GM10266 (cell line): ENCODE data around the gene OR6B3.
A peak's percentile ranks its signal among the peaks of the same experiment; 100 is the strongest.

Experiments
- DNase-seq: peaks from one replicate; pipeline ENCODE4 v3.0.0; 2012; ENCODE audit errors: extremely low spot score
- CTCF ChIP-seq: IDR thresholded peaks from 2 replicates; pipeline ENCODE4 v1.5.1; 2012; ENCODE audit warnings: mild to moderate bottlenecking, low read depth; ENCODE audit not compliant: control insufficient read depth, insufficient read depth; ENCODE audit errors: missing control alignments

OR6B3 gene

DNA sequence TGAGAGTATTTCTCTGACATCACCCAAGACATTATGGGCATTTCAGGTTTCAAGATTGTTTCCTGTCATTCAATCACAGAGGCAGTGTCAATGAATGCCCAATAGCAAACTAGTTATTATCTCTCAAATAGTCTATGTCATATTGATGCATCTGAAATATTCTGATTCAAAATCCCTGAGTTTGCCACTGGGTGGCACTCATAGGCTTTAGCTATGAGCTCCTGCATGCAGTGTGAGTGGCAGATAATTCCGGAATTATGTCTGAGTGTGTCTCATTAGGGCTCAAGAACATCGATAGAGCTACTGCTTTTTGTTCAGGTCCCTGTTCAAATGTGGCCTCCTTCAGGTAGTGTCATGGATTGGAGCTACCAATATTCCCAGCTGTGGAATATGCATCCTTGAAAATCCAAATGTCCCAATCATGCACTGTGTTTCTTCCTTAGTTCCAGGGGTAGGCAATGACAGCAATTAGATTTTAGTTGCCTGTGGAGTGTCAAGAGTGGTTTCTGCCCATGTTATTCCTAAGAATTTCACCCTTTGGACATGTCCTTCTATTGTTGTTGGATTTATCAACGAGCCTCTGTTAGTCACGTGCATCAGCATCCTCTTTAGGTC is 7.8 kb upstream of the OR6B3 start:
- peak; percentile 61 for TF ChIP-seq CTCF
- DNase-seq, result peak; percentile 51

DNA sequence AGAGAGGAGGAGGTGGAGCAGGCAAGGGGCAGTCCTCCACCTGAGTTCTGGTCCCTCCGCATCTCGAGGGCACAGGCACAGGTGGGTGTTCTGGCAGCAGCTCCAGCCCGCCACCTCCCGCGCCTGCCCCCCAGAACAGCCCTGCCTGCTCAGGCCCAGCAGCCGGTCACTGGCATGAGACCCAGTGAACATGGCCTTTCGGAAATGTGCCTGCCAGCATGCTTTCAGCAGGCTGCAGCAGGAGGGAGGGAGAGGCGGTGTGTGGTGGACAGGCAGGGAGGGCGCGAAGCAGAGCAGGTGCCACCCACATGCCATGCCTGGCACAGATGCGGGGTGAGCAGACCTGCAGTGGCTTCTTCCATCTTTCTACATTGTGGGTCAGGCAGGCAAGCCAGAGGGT is 3.4 kb upstream of the OR6B3 start:
- no peak for TF ChIP-seq CTCF
- no peak for DNase-seq

DNA sequence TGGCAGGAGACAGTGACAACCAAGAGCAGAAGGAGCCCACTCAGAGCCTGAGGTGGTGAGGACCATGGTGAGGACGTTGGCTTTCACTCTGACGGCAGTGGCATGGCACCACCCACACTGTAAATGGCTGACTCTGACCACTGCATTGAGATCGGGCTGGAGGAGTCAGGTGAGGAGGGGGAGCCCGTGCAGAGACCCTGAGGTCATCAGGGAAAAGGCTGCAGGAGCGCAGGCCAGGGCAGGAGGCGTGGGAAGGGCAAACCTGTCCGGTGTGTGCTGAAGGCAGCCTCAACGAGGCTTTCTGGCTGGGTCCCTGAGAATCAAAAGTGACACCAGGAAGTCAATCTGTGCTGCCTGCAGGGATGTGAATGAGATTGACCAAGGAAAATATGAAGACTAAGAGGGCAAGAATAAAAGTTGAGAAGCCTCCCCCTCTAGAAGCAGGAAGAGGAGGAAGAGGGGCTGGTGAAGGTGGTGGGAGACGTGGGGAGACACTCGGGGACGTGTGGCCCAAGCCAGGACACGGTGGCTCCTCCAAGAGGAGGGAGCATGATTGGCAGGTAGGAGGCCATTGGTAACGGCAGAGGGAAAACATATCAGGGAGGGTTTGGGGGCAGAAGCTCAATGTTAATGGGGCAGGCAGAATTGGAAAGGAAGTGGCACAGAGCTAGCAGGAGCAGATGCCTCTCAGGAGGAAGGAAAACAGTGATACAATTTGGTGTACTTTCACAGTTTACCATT is 2.0 kb upstream of the OR6B3 start:
- no peak for TF ChIP-seq CTCF
- no peak for DNase-seq

DNA sequence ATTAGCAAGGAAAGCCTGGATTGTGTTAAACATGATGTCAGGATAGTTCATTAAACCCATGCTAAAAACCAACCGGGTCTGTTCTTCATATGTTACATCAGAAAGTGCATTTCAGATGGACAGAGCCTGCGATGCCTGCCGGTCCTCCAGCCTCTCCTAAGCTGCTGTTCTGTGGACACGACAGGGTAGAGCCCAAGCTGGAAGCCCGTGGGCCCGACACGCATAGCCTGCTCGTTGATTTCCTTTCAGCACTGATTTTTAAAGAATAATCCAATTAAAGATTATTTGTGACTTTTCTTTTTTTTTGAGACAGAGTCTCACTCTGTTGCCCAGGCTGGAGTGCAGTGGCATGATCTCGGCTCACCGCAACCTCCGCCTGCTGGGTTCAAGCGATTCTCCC is 797 bp downstream of the OR6B3 start:
- TF ChIP-seq CTCF, result no peak
- no peak for DNase-seq

DNA sequence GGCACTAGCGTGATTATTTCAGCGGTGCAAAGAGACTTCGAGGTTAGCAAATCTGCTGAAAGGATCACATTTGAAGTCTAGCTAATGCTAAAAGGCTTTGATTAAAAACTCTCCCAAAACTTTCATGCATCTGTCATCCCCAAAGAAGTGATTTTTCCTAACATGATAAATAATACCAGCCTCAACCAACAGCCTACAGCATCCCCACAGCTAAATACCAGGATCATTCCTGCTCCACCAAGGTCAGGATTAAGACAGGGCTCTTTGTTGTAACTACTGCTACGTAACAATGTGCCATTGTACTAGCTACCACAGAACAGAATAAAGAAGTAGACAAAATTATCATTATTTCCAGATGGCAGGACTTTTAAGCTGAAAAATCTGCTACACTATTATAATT is 1.6 kb downstream of the OR6B3 start:
- no peak for TF ChIP-seq CTCF
- DNase-seq, result no peak

DNA sequence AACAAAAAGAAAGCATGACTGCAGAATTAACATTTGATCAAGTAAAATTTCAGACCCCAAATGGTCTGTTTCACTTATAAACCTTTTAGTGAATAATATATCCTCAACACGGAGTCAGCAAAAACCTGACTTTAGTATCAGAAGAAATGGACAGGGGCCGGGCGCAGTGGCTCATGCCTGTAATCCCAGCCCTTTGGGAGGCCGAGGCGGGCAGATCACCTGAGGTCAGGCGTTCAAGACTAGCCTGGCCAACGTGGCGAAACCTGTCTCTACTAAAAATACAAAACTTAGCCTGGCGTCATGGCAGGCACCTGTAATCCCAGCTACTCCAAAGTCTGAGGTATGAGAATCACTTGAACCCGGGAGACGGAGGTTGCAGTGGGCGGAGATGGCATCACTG is 3.0 kb downstream of the OR6B3 start:
- DNase-seq, result no peak
- no peak for TF ChIP-seq CTCF

DNA sequence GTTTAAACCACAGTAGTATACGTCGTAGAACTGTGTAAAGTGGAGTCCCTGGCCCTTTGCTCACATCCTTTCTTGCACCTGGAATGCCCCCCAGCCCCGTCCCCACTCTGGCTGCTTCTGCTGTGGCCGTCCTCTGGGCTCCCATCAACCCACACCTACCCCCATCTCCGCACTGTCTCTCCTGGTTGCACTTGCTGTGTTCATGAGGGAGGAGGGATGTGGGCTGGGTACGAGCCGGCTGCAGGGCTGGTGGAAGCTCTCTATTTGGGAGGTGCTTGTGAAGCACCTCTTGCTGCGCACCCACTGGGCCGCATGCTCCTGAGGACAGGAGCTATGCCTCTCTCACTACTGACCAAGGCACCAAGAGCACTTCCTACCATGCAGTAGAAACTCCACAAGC is 5.1 kb downstream of the OR6B3 start:
- no peak for DNase-seq
- no peak for TF ChIP-seq CTCF
